Breast epithelium (tissue), 4 donors: Measurements from ENCODE around the gene OTOL1. TPM values are rescaled to one million over a fixed set of nuclear protein-coding genes. Genes with fewer than 3 reads are reported as not detected.

ENCODE experiments used
- DNase-seq, 2 donors: peaks; one replicate each; pipeline ENCODE4 v3.0.0-alpha.2; 2019; ENCODE audit warnings: low spot score in 2 of 2
- H3K27ac ChIP-seq, 2 donors: fragments of 200-600 bp; sonication (generic) in 1 of 2; one replicate each; pipeline ENCODE4 v1.5.1; 2016 to 2019; ENCODE audit warnings: mild to moderate bottlenecking in 1 of 2
- H3K27me3 ChIP-seq, 2 donors: fragments of 200-600 bp; sonication (generic) in 1 of 2; one replicate each; pipeline versions ENCODE4 v1.5.1 to v1.6.0; 2017 to 2019; ENCODE audit warnings: control low read depth in 1 of 2, mild to moderate bottlenecking in 1 of 2
- H3K36me3 ChIP-seq: fragments of 200-600 bp; one replicate; pipeline ENCODE4 v1.5.1; 2019
- H3K4me1 ChIP-seq, 2 donors: fragments of 200-600 bp; sonication (generic); one replicate each; pipeline ENCODE4 v1.5.1; 2016 to 2019; ENCODE audit warnings: control low read depth in 1 of 2
- H3K4me3 ChIP-seq, 3 donors: fragments of 200-600 bp; sonication (generic); 1 replicate in 2 of 3; 2 replicates in 1 of 3; pipeline ENCODE4 v1.5.1; 2016 to 2019; ENCODE audit warnings: mild to moderate bottlenecking in 3 of 3, moderate library complexity in 2 of 3
- H3K9me3 ChIP-seq, 2 donors: fragments of 200-600 bp; sonication (generic) in 1 of 2; one replicate each; pipeline ENCODE4 v1.5.1; 2016 to 2019; ENCODE audit warnings: control low read depth in 1 of 2
- CTCF ChIP-seq, 3 donors: fragments of 450-650 bp; IDR thresholded peaks; one replicate each; pipeline ENCODE4 v1.5.1; 2016 to 2017; ENCODE audit warnings: antibody characterized with exemption in 3 of 3, mild to moderate bottlenecking in 3 of 3, moderate library complexity in 3 of 3
- POLR2A ChIP-seq: fragments of 450-650 bp; IDR thresholded peaks from one replicate; pipeline ENCODE4 v1.6.1; 2016; ENCODE audit warnings: antibody characterized with exemption, mild to moderate bottlenecking, moderate library complexity
- POLR2AphosphoS5 ChIP-seq, 3 donors: sonication (generic); formaldehyde crosslinking; IDR thresholded peaks; one replicate each; pipeline ENCODE4 v1.6.1; 2017; ENCODE audit warnings: antibody characterized with exemption in 3 of 3
- intact Hi-C: fragments of 100-400 bp; cut with DNase I; formaldehyde crosslinking; loops from one replicate; pipeline ENCODE4 v1.15.1; 2023; ENCODE audit warnings: low total_unique reads
- total RNA-seq, 3 donors: library from RNA; depleted of rRNA; stranded (reverse); fragments of >200 nt; gene quantifications; one replicate each; pipeline ENCODE4 v1.1.0, GENCODE V29; 2016

Gene OTOL1
- total RNA-seq, 3 donors from 2014 or later = not detected

- no peaks in the 10 kb centered on the region for H3K27me3 ChIP-seq
- H3K36me3 ChIP-seq = no peaks in the 10 kb centered on the region
- DNase-seq = no peak
- TF ChIP-seq CTCF (IDR thresholded peaks at IDR 0.05) (no peak), POLR2A (no peak), POLR2AphosphoS5 (IDR thresholded peaks at IDR 0.05) (no peak)
- intact Hi-C loops = no loop called here
- H3K27ac ChIP-seq = no peak overlapping the region
- H3K9me3 ChIP-seq = no peaks in the 10 kb centered on the region
- no peaks in the 10 kb centered on the region for H3K4me1 ChIP-seq
- H3K4me3 ChIP-seq = no peak overlapping the region
Observed at GRCh38 chr3:161540594-161540993, 44.0 kb downstream of the OTOL1 start.

GRCh38 chr3:161545824-161546223 is 49.2 kb downstream of the OTOL1 start:
- H3K9me3 ChIP-seq = no peaks in the 10 kb centered on the region
- intact Hi-C loops = no loop called here
- H3K4me3 ChIP-seq = no peak overlapping the region
- H3K4me1 ChIP-seq = no peaks in the 10 kb centered on the region
- DNase-seq = no peak
- H3K27ac ChIP-seq = no peak overlapping the region
- no peaks in the 10 kb centered on the region for H3K36me3 ChIP-seq
- no peak for TF ChIP-seq POLR2AphosphoS5 (IDR thresholded peaks at IDR 0.05)
- no peak for TF ChIP-seq POLR2A
- no peak for TF ChIP-seq CTCF (IDR thresholded peaks at IDR 0.05)
- H3K27me3 ChIP-seq = no peaks in the 10 kb centered on the region

- Histone ChIP-seq H3K27ac (no peak overlapping the region), H3K4me3 (no peak overlapping the region)
- intact Hi-C loops = no loop called here
Observed at GRCh38 chr3:161548301-161548700, 51.7 kb downstream of the OTOL1 start.

GRCh38 chr3:161549261-161549660 is 52.7 kb downstream of the OTOL1 start:
- Histone ChIP-seq H3K27ac (no peak overlapping the region), H3K9me3 (no peaks in the 10 kb centered on the region), H3K4me3 (no peak overlapping the region), H3K36me3 (no peaks in the 10 kb centered on the region), H3K27me3 (peaks cover 0 to 11% of the 10 kb centered on the region in 2 donors), H3K4me1 (no peaks in the 10 kb centered on the region)
- intact Hi-C loops = no loop called here
- TF ChIP-seq CTCF (IDR thresholded peaks at IDR 0.05) = no peak
- TF ChIP-seq POLR2AphosphoS5 (IDR thresholded peaks at IDR 0.05) = no peak
- no peak for TF ChIP-seq POLR2A
- no peak for DNase-seq

More at GRCh38 chr3:161548301-161548700, 51.7 kb downstream of the OTOL1 start:
- peaks cover 0 to 4% of the 10 kb centered on the region in 2 donors for H3K27me3 ChIP-seq
- TF ChIP-seq CTCF (IDR thresholded peaks at IDR 0.05) = no peak
- no peak for TF ChIP-seq POLR2AphosphoS5 (IDR thresholded peaks at IDR 0.05)
- no peak for TF ChIP-seq POLR2A
- no peaks in the 10 kb centered on the region for H3K4me1 ChIP-seq
- no peak for DNase-seq
- H3K36me3 ChIP-seq = no peaks in the 10 kb centered on the region
- no peaks in the 10 kb centered on the region for H3K9me3 ChIP-seq

GRCh38 chr3:161550491-161551195 is 54.0 kb downstream of the OTOL1 start:
- H3K9me3 ChIP-seq = no peaks in the 10 kb centered on the region
- H3K4me1 ChIP-seq = no peaks in the 10 kb centered on the region
- peaks cover 0 to 11% of the 10 kb centered on the region in 2 donors for H3K27me3 ChIP-seq
- intact Hi-C loops = no loop called here
- no peaks in the 10 kb centered on the region for H3K36me3 ChIP-seq
- TF ChIP-seq POLR2AphosphoS5 (IDR thresholded peaks at IDR 0.05) (no peak), CTCF (IDR thresholded peaks at IDR 0.05) (no peak), POLR2A (no peak)
- H3K27ac ChIP-seq = no peak overlapping the region
- no peak for DNase-seq
- no peak overlapping the region for H3K4me3 ChIP-seq
